SK-N-MC (cell line): Measurements from ENCODE around the gene ARID4B.

Experiments
- DNase-seq: peaks from one replicate; pipeline ENCODE4 v3.0.0-alpha.2; 2011; ENCODE audit warnings: low read depth, low spot score
- H3K27ac ChIP-seq: fragments of 200-600 bp; sonication (generic); 2 replicates; pipeline ENCODE4 v1.5.1; 2016; ENCODE audit warnings: mixed run types
- H3K36me3 ChIP-seq: fragments of 200-600 bp; sonication (generic); 2 replicates; pipeline ENCODE4 v1.6.1; 2017; ENCODE audit warnings: antibody characterized with exemption, low read length, mixed read lengths; ENCODE audit not compliant: insufficient read depth
- H3K4me3 ChIP-seq: fragments of 200-600 bp; sonication (generic); 2 replicates; pipeline ENCODE4 v1.5.1; 2016
- H3K9ac ChIP-seq: fragments of 200-600 bp; sonication (generic); 2 replicates; pipeline ENCODE4 v1.8.0; 2017; ENCODE audit warnings: mixed run types, mixed read lengths; ENCODE audit not compliant: insufficient read length
- H3K9me3 ChIP-seq: fragments of 200-600 bp; sonication (generic); 2 replicates; pipeline ENCODE4 v1.6.1; 2017; ENCODE audit warnings: low read depth, mild to moderate bottlenecking, antibody characterized with exemption, low read length, moderate library complexity, mixed read lengths
- EZH2 ChIP-seq: fragments of 200-600 bp; sonication (generic); IDR thresholded peaks from one replicate; pipeline ENCODE4 v1.6.1; 2017; ENCODE audit warnings: antibody characterized with exemption
- FOXP2 ChIP-seq: optimal IDR thresholded peaks from 2 replicates; pipeline ENCODE3; 2011; ENCODE audit warnings: mild to moderate bottlenecking, moderate library complexity; ENCODE audit not compliant: insufficient read depth; ENCODE audit errors: extremely low read length, control extremely low read depth
- POLR2AphosphoS5 ChIP-seq: IDR thresholded peaks from 2 replicates; pipeline ENCODE4 v1.6.1; 2012; ENCODE audit warnings: mild to moderate bottlenecking, low read depth, low read length, borderline replicate concordance

Gene ARID4B

GRCh38 chr1:235133086-235133485 is 194.9 kb downstream of the ARID4B start:
- TF ChIP-seq POLR2AphosphoS5 (no peak), EZH2 (no peak), FOXP2 (no peak)
- H3K27ac ChIP-seq, result 0 out of 2 replicates have a peak overlapping the region, but pooled peaks have one; percentile 42
- H3K4me3 ChIP-seq, result no peak overlapping the region
- H3K9ac ChIP-seq, result no peak overlapping the region
- H3K9me3 ChIP-seq, result no peaks in the 10 kb centered on the region
- no peak for DNase-seq
- peaks cover 52% of the 10 kb centered on the region for H3K36me3 ChIP-seq

- Histone ChIP-seq H3K4me3 (no peak overlapping the region), H3K9ac (no peak overlapping the region), H3K9me3 (no peaks in the 10 kb centered on the region), H3K27ac (peak overlapping the region; percentile 46; the same call in 1 of the 2 replicates), H3K36me3 (peaks cover 49% of the 10 kb centered on the region)
- no peak for TF ChIP-seq FOXP2
- no peak for TF ChIP-seq POLR2AphosphoS5
- TF ChIP-seq EZH2, result no peak
- DNase-seq, result no peak
Measured at GRCh38 chr1:235131961-235132360, 196.0 kb downstream of the ARID4B start.

GRCh38 chr1:235130766-235131270 is 197.2 kb downstream of the ARID4B start:
- no peak for TF ChIP-seq POLR2AphosphoS5
- TF ChIP-seq EZH2, result no peak
- no peak for TF ChIP-seq FOXP2
- DNase-seq, result no peak
- Histone ChIP-seq H3K27ac (no peak overlapping the region), H3K4me3 (no peak overlapping the region), H3K9me3 (no peaks in the 10 kb centered on the region), H3K36me3 (peaks cover 48% of the 10 kb centered on the region), H3K9ac (no peak overlapping the region)

GRCh38 chr1:235129774-235130570 is 198.0 kb downstream of the ARID4B start:
- Histone ChIP-seq H3K9me3 (no peaks in the 10 kb centered on the region), H3K4me3 (no peak overlapping the region), H3K27ac (0 out of 2 replicates have a peak overlapping the region, but pooled peaks have one; percentile 31), H3K36me3 (peaks cover 44% of the 10 kb centered on the region), H3K9ac (no peak overlapping the region)
- TF ChIP-seq POLR2AphosphoS5, result no peak
- TF ChIP-seq EZH2, result no peak
- no peak for TF ChIP-seq FOXP2
- no peak for DNase-seq

GRCh38 chr1:235128456-235129328 is 199.3 kb downstream of the ARID4B start, which contains the start of gene TOMM20:
TSS of gene TOMM20 (minus strand) at chr1:235128837. CDS start at chr1:235128715, 122 bp downstream.
- Histone ChIP-seq H3K27ac (peak within 1 kb of the TSS; percentile 84), H3K4me3 (peak within 1 kb of the TSS; percentile 100), H3K36me3 (peaks cover 52% of the 10 kb centered on the region), H3K9ac (peak within 1 kb of the TSS; percentile 99), H3K9me3 (no peaks in the 10 kb centered on the region)
- TF ChIP-seq POLR2AphosphoS5 (peak; percentile 97), EZH2 (no peak)
- peak; percentile 83 for DNase-seq

GRCh38 chr1:235127732-235128455 is 200.1 kb downstream of the ARID4B start:
- no peak for DNase-seq

GRCh38 chr1:235127203-235127602 is 200.8 kb downstream of the ARID4B start:
- H3K27ac ChIP-seq, result peak overlapping the region; percentile 36; the same call in 1 of the 2 replicates

More at GRCh38 chr1:235127732-235128455, 200.1 kb downstream of the ARID4B start:
- H3K36me3 ChIP-seq, result peaks cover 53% of the 10 kb centered on the region
- peak overlapping the region; percentile 100 for H3K4me3 ChIP-seq
- H3K9ac ChIP-seq, result peak overlapping the region; percentile 99
- no peaks in the 10 kb centered on the region for H3K9me3 ChIP-seq
- peak overlapping the region; percentile 84 for H3K27ac ChIP-seq
- TF ChIP-seq FOXP2, result no peak
- no peak for TF ChIP-seq EZH2
- TF ChIP-seq POLR2AphosphoS5, result no peak

More at GRCh38 chr1:235127203-235127602, 200.8 kb downstream of the ARID4B start:
- no peak for TF ChIP-seq EZH2
- TF ChIP-seq FOXP2, result no peak
- no peak for TF ChIP-seq POLR2AphosphoS5
- peak overlapping the region; percentile 100 for H3K4me3 ChIP-seq
- no peaks in the 10 kb centered on the region for H3K9me3 ChIP-seq
- DNase-seq, result no peak
- peak overlapping the region; percentile 99 for H3K9ac ChIP-seq
- H3K36me3 ChIP-seq, result peaks cover 53% of the 10 kb centered on the region
